GM12864 (cell line): ENCODE measurements around the gene HELZ2.

Source experiments
- DNase-seq: peaks from one replicate; pipeline ENCODE4 v3.0.0-alpha.2; 2011; ENCODE audit warnings: low read depth
- H3K4me3 ChIP-seq: 2 replicates; pipeline ENCODE4 v1.5.1; 2011; ENCODE audit warnings: mild to moderate bottlenecking, low read depth, low read length, control low read depth
- TF ChIP-seq, protein P1 (sequence below): IDR thresholded peaks from 2 replicates; pipeline ENCODE4 v1.5.1; 2011; ENCODE audit warnings: low read depth, mild to moderate bottlenecking, moderate library complexity, low read length, control low read depth, inconsistent platforms; ENCODE audit errors: missing control alignments

The HELZ2 gene

DNA sequence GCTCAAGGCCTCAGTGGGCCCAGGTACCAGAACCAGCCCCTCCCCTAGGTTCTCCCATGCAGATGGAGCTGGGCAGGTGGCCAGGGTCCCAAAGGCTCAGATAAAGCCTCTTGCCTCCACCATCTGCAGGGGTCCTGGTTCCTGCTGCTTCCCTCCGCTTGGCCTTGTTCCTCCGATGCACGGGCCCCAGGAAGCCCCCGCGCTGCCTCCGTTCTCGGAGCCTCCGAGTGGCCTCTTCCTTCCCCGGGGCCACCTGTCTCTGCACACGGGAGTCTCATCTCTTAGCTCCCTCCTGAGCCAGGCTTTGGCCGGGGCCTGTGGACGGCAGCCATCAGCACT is 35.0 kb downstream of the HELZ2 start:
- TF ChIP-seq, protein P1, sequence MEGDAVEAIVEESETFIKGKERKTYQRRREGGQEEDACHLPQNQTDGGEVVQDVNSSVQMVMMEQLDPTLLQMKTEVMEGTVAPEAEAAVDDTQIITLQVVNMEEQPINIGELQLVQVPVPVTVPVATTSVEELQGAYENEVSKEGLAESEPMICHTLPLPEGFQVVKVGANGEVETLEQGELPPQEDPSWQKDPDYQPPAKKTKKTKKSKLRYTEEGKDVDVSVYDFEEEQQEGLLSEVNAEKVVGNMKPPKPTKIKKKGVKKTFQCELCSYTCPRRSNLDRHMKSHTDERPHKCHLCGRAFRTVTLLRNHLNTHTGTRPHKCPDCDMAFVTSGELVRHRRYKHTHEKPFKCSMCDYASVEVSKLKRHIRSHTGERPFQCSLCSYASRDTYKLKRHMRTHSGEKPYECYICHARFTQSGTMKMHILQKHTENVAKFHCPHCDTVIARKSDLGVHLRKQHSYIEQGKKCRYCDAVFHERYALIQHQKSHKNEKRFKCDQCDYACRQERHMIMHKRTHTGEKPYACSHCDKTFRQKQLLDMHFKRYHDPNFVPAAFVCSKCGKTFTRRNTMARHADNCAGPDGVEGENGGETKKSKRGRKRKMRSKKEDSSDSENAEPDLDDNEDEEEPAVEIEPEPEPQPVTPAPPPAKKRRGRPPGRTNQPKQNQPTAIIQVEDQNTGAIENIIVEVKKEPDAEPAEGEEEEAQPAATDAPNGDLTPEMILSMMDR: no peak
- DNase-seq: no peak
- H3K4me3 ChIP-seq: no peak overlapping the region

- no peak overlapping the region; the same call in 1 of the 2 replicates for H3K4me3 ChIP-seq
- DNase-seq: no peak
- TF ChIP-seq, protein P1: no peak
Measured at GRCh38 chr20:63538204-63539091, 35.6 kb downstream of the HELZ2 start.

DNA sequence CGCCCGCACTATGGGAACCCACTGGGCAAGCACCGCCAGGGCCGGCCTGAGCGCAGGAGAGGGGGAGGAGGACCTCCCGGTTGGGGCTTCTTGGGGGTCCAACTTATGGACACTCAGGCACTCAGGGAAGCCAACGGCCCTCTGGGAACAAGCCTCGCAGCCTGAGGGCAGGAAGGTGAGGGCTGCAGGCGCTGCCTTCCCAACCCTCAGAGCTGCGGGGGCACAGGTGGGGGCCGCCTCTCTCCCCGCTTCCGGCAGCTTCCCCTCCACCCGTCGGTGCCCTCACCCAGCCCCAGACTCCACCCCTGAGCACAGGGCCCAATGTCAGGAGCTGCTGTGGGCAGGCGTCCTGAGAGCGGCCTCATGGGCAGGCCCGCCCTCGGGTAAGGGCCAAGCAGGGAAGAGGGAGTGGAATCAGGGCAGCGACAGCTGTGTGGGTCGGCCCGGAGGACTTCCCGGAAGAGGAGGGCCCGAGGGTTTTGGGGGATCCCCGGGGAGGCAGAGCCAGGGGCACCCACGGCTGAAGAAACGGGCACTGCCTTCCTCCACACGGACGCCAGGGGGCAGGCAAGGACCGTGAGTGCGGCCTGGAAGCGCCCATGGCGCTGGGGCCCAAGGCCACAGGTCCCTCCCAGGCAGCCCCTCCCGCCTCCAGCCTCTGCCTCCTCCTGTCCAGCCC is 36.4 kb downstream of the HELZ2 start:
- TF ChIP-seq, protein P1: peak; percentile 97
- H3K4me3 ChIP-seq: peak overlapping the region; percentile 57
- DNase-seq: peak; percentile 93

- peak within 1 kb of the TSS; percentile 57 for H3K4me3 ChIP-seq
- DNase-seq: no peak
- TF ChIP-seq, protein P1: no peak
Measured at GRCh38 chr20:63536997-63537524, 37.0 kb downstream of the HELZ2 start, which contains the start of gene PTK6. TSS of gene PTK6 (minus strand) at chr20:63537376. CDS start at chr20:63537314, 62 bp downstream.

GRCh38 chr20:63536241-63536977 is 37.6 kb downstream of the HELZ2 start:
- DNase-seq: no peak
- peak overlapping the region; percentile 57 for H3K4me3 ChIP-seq
- TF ChIP-seq, protein P1: no peak

DNA sequence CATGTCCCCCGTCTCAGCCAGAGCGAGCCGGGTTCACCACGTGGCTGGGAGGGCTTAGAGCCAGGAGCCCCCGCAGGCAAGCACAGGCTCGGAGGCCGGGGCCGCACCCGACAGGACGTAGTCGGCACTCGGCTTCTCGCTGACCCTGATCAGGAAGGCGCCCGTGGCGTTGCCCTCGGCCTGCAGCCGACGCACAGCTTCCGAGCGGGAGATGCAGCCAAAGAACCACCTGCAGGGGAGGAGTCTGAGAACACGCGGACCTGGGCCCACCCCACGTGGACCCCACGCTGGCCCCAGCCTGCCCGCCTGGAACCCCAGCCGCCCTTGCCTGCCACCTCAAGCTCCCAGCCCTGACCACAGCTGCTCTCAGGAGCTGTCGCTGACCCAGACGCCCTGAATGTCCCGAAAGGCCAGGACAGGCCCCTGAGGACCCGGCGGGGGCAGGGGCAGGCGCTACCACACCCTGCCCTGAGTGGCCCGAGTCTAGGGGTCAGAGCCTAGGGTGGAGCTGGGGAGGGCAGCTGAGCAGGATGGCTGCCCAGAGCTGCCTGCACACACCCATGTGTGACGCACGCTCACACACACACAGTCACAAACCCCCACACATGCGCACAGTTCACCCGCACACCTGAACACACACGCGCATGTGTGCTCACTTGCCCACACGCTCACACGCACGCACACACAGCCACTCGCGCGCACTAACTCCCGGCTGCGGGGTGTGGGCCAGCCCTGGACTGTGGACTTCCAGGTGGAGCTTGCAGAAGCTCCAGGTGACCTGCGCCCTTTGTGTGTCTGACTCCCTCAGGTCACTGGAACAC is 39.0 kb downstream of the HELZ2 start:
- no peak for DNase-seq
- no peak overlapping the region for H3K4me3 ChIP-seq
- TF ChIP-seq, protein P1: no peak
